ENCODE data around the gene PRR5. TPM values are rescaled to one million over a fixed set of nuclear protein-coding genes. Genes with fewer than 3 reads are reported as not detected.

The PRR5 gene
- total RNA-seq, 1 donor from 2014 or later: 20.5 TPM

DNA sequence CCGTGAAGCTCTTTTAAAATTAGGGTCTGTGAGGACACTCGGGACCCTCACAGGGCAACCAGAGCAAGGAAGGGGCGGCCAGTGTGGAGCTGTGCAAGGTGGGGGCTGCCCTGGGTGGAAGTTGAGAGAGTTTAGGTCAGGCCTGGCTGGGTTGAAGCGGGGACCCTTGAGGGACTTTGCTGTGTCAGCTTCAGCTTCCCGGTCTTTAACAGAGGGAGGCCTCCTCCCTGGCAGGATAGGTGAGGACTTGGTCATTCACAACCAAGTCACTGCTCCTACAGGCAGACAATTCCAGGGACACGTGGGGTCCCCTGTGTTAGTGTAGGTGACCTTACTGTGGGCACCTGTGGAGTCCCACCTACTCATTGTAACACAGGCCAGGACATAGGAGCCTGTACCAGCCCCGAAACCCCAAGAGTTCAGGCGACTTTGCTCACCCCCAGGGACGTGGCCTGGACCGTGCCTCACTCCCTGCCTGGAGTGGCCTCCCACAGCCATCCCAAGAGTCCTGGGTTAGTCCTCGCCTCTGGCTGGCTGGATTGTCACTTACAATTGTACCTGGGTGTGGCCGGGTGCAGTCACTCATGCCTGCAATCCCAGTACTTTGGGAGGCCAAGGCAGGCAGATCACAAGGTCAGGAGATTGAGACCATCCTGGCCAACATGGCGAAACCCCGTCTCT is 31.6 kb downstream of the PRR5 start:
- no peak for DNase-seq (ENCODE audit: low spot score, unreplicated experiment)
- Mint-ChIP-seq H3K4me3 (ENCODE audit: low read depth) (no peak overlapping the region), H3K27ac (no peak overlapping the region), H3K27me3 (no peaks in the 10 kb centered on the region), H3K9me3 (ENCODE audit: low read depth) (no peaks in the 10 kb centered on the region), H3K4me1 (ENCODE audit: low read depth) (peaks cover 13% of the 10 kb centered on the region), H3K36me3 (ENCODE audit: insufficient read depth) (no peaks in the 10 kb centered on the region)
- TF ChIP-seq, protein P1, sequence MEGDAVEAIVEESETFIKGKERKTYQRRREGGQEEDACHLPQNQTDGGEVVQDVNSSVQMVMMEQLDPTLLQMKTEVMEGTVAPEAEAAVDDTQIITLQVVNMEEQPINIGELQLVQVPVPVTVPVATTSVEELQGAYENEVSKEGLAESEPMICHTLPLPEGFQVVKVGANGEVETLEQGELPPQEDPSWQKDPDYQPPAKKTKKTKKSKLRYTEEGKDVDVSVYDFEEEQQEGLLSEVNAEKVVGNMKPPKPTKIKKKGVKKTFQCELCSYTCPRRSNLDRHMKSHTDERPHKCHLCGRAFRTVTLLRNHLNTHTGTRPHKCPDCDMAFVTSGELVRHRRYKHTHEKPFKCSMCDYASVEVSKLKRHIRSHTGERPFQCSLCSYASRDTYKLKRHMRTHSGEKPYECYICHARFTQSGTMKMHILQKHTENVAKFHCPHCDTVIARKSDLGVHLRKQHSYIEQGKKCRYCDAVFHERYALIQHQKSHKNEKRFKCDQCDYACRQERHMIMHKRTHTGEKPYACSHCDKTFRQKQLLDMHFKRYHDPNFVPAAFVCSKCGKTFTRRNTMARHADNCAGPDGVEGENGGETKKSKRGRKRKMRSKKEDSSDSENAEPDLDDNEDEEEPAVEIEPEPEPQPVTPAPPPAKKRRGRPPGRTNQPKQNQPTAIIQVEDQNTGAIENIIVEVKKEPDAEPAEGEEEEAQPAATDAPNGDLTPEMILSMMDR (IDR thresholded peaks at IDR 0.05; ENCODE audit: unreplicated experiment): no peak

DNA sequence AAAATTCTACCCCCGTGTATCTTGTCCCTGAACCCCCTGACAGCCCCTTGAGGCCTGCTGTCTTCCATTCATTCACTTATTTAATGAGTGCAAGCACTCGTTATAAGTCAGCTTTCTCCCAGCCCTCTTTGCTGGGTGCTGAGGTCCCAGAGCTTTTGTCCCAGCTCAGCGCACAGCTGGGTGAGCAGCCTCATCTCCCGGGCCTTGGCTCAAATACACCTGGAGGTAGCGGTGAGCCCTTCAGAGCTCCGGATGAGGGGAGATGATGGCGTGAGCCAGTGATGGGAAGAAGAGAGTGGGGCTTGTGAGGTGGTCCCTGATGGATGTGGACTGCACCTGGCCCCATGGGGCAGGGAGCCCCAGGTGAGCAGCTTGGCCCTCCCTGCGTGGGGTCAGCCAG is 32.3 kb downstream of the PRR5 start:
- H3K36me3 Mint-ChIP-seq (ENCODE audit: insufficient read depth): no peaks in the 10 kb centered on the region
- TF ChIP-seq, protein P1 (IDR thresholded peaks at IDR 0.05; ENCODE audit: unreplicated experiment): no peak
- peaks cover 14% of the 10 kb centered on the region for H3K4me1 Mint-ChIP-seq (ENCODE audit: low read depth)
- no peak for DNase-seq (ENCODE audit: low spot score, unreplicated experiment)
- no peaks in the 10 kb centered on the region for H3K27me3 Mint-ChIP-seq
- H3K9me3 Mint-ChIP-seq (ENCODE audit: low read depth): no peaks in the 10 kb centered on the region
- no peak overlapping the region for H3K4me3 Mint-ChIP-seq (ENCODE audit: low read depth)
- no peak overlapping the region for H3K27ac Mint-ChIP-seq

GRCh38 chr22:44734801-44735517 is 33.0 kb downstream of the PRR5 start:
- Mint-ChIP-seq H3K27ac (no peak overlapping the region), H3K27me3 (no peaks in the 10 kb centered on the region), H3K4me1 (ENCODE audit: low read depth) (peaks cover 18% of the 10 kb centered on the region), H3K4me3 (ENCODE audit: low read depth) (no peak overlapping the region), H3K9me3 (ENCODE audit: low read depth) (no peaks in the 10 kb centered on the region), H3K36me3 (ENCODE audit: insufficient read depth) (no peaks in the 10 kb centered on the region)
- no peak for DNase-seq (ENCODE audit: low spot score, unreplicated experiment)
- TF ChIP-seq, protein P1 (IDR thresholded peaks at IDR 0.05; ENCODE audit: unreplicated experiment): no peak

DNA sequence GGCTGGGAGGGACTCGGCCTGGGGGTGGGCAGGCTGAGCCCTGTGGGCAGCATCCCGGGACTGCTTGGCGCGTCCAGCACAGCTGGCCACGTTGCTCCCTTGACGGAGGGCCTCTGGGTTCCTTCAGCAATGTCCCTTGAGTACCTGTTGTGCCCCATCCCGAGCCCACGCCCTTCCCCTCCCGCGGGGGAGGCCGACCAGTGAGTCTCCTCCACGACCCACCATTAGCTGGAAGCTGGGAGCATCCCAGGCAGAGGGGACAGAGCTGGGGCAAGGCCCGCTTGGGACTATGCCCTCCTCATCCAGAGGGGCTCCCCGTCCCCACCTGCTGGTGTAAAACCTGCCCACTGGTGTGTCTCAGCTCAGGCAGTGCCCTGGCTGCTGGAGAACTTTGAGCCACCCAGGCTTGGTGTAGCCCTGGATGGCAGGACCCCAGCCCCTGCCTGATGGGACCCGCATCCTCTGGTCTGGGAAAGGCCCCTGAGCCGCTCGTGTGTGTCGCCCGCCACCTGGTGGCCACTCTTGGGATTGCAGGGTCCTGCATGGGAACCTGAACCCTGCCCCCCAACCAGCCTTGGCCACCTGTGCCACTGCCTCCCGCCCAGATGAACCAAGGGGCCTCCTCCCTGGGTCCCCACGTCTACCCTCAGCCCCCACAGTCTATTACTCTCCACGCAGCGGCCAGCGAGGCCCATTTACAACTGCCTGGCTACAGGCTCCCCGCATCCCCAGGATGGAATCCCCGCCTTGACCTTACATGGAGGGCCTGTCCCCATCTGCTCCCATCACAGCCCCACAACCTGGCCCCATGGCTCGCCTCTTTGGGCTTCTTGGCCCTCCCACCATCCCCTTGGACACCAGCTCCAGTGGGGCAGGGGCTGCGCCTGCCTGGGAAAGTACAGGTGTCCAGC is 33.8 kb downstream of the PRR5 start:
- Mint-ChIP-seq H3K27me3 (no peaks in the 10 kb centered on the region), H3K4me3 (ENCODE audit: low read depth) (no peak overlapping the region), H3K27ac (peak overlapping the region; percentile 76), H3K9me3 (ENCODE audit: low read depth) (no peaks in the 10 kb centered on the region), H3K4me1 (ENCODE audit: low read depth) (peaks cover 20% of the 10 kb centered on the region), H3K36me3 (ENCODE audit: insufficient read depth) (no peaks in the 10 kb centered on the region)
- peak; percentile 91 for DNase-seq (ENCODE audit: low spot score, unreplicated experiment)
- TF ChIP-seq, protein P1 (IDR thresholded peaks at IDR 0.05; ENCODE audit: unreplicated experiment): peak; percentile 97
